Fibroblast of lung (primary cell): ENCODE measurements around the gene SLC1A7. TPM values are rescaled to one million over a fixed set of nuclear protein-coding genes. Genes with fewer than 3 reads are reported as not detected.

ENCODE experiments used
- DNase-seq, 2 donors: peaks; one replicate each; pipeline versions ENCODE4 v3.0.0 to v3.0.0-alpha.2; 2010; ENCODE audit warnings: low read depth in 2 of 2
- H2AFZ ChIP-seq: 2 replicates; pipeline ENCODE4 v1.5.1; 2012; ENCODE audit warnings: low read length, control low read depth, inconsistent platforms
- H3K27ac ChIP-seq: 2 replicates; pipeline ENCODE4 v1.5.1; 2011; ENCODE audit warnings: low read length, control low read depth; ENCODE audit not compliant: insufficient read depth
- H3K27me3 ChIP-seq: 2 replicates; pipeline ENCODE4 v1.5.1; 2011; ENCODE audit warnings: mild to moderate bottlenecking, low read length; ENCODE audit not compliant: control insufficient read depth, insufficient read depth
- H3K36me3 ChIP-seq: 2 replicates; pipeline ENCODE4 v1.5.1; 2011; ENCODE audit warnings: low read length; ENCODE audit not compliant: control insufficient read depth, insufficient read depth
- H3K4me1 ChIP-seq: 2 replicates; pipeline ENCODE4 v1.5.1; 2011; ENCODE audit warnings: low read length; ENCODE audit not compliant: control insufficient read depth, insufficient read depth; ENCODE audit errors: extremely low read depth
- H3K4me2 ChIP-seq: 2 replicates; pipeline ENCODE4 v1.5.1; 2011; ENCODE audit warnings: low read length, control low read depth; ENCODE audit not compliant: insufficient read depth; ENCODE audit errors: extremely low read depth
- H3K4me3 ChIP-seq, 4 experiments: fragments of 200-600 bp in 1 of 4; sonication (generic) in 1 of 4; replicated peaks in 1 of 4; 2 replicates each; pipeline ENCODE4 v1.5.1; 2011 to 2016; ENCODE audit warnings: low read length in 4 of 4, low read depth in 3 of 4, mild to moderate bottlenecking in 3 of 4, control low read depth in 2 of 4, inconsistent platforms in 1 of 4, mixed read lengths in 1 of 4; ENCODE audit not compliant: insufficient read depth in 1 of 4; ENCODE audit errors: control extremely low read depth in 1 of 4
- H3K79me2 ChIP-seq: 2 replicates; pipeline ENCODE4 v1.5.1; 2012; ENCODE audit warnings: mild to moderate bottlenecking, low read length, inconsistent platforms; ENCODE audit not compliant: control insufficient read depth, insufficient read depth
- H3K9ac ChIP-seq: 2 replicates; pipeline ENCODE4 v1.5.1; 2011; ENCODE audit warnings: mild to moderate bottlenecking, low read length, control low read depth; ENCODE audit not compliant: insufficient read depth
- H3K9me3 ChIP-seq: 2 replicates; pipeline ENCODE4 v1.5.1; 2012; ENCODE audit warnings: low read depth, low read length; ENCODE audit not compliant: control insufficient read depth, insufficient read depth
- H4K20me1 ChIP-seq: 2 replicates; pipeline ENCODE4 v1.5.1; 2011; ENCODE audit warnings: low read length; ENCODE audit not compliant: control insufficient read depth, insufficient read depth; ENCODE audit errors: extremely low read depth
- CTCF ChIP-seq, 2 donors: IDR thresholded peaks in 1 of 2; conservative IDR thresholded peaks in 1 of 2; 1 replicate in 1 of 2; 2 replicates in 1 of 2; pipeline ENCODE4 v1.5.1; 2011 to 2012; ENCODE audit warnings: low read length in 2 of 2, control low read depth in 1 of 2, inconsistent platforms in 1 of 2, low read depth in 1 of 2, mild to moderate bottlenecking in 1 of 2
- EZH2 ChIP-seq: IDR thresholded peaks from 2 replicates; pipeline ENCODE4 v1.5.1; 2012; ENCODE audit warnings: low read length, control low read depth, mild to moderate bottlenecking; ENCODE audit errors: missing control alignments
- polyA plus RNA-seq, 2 donors: library from polyadenylated mRNA; depleted of rRNA in 1 of 2; stranded (reverse) in 1 of 2; unstranded in 1 of 2; fragments of >200 nt; gene quantifications; 2 replicates each; pipeline ENCODE4 v1.2.1, GENCODE V29; 2011 to 2012; ENCODE audit warnings: missing spikeins in 1 of 2
- total RNA-seq: library from RNA; depleted of rRNA; stranded (reverse); fragments of >200 nt; gene quantifications from 2 replicates; pipeline ENCODE4 v1.2.1, GENCODE V29; 2014

The SLC1A7 gene
- total and polyA plus RNA-seq, 2 donors (not counting 1 experiment from before 2014, with no cell fraction given), result 0.15 to 0.33 TPM

GRCh38 chr1:53075206-53075605 lies 67.2 kb downstream of the SLC1A7 start:
- Histone ChIP-seq H3K36me3 (peaks cover 13% of the 10 kb centered on the region), H4K20me1 (no peaks in the 10 kb centered on the region), H3K9ac (no peak overlapping the region), H3K4me2 (no peak overlapping the region), H3K79me2 (no peaks in the 10 kb centered on the region), H3K4me3 (no peak overlapping the region), H3K9me3 (no peaks in the 10 kb centered on the region), H3K27me3 (no peaks in the 10 kb centered on the region), H3K27ac (no peak overlapping the region), H3K4me1 (no peaks in the 10 kb centered on the region), H2AFZ (no peak overlapping the region)
- TF ChIP-seq EZH2 (no peak), CTCF (conservative IDR thresholded peaks at IDR 0.05 in 1 of 2, IDR thresholded peaks at IDR 0.05 in 1 of 2; ENCODE audit: low read depth in 1 of 2, low read length in 2 of 2) (no peak)
- DNase-seq, result no peak

GRCh38 chr1:53074313-53075154 lies 67.9 kb downstream of the SLC1A7 start:
- Histone ChIP-seq H3K27ac (no peak overlapping the region), H3K4me3 (no peak overlapping the region), H3K9ac (no peak overlapping the region), H4K20me1 (no peaks in the 10 kb centered on the region), H3K9me3 (no peaks in the 10 kb centered on the region), H3K79me2 (no peaks in the 10 kb centered on the region), H2AFZ (no peak overlapping the region), H3K4me1 (no peaks in the 10 kb centered on the region), H3K4me2 (no peak overlapping the region), H3K27me3 (no peaks in the 10 kb centered on the region), H3K36me3 (peaks cover 13% of the 10 kb centered on the region)
- TF ChIP-seq EZH2 (no peak), CTCF (conservative IDR thresholded peaks at IDR 0.05 in 1 of 2, IDR thresholded peaks at IDR 0.05 in 1 of 2; ENCODE audit: low read depth in 1 of 2, low read length in 2 of 2) (no peak)
- DNase-seq, result no peak

- Histone ChIP-seq H2AFZ (no peak overlapping the region), H3K9ac (no peak overlapping the region)
Measured at GRCh38 chr1:53073868-53074311, 68.5 kb downstream of the SLC1A7 start.

More at GRCh38 chr1:53073868-53074311, 68.5 kb downstream of the SLC1A7 start:
- Histone ChIP-seq H3K4me1 (no peaks in the 10 kb centered on the region), H4K20me1 (no peaks in the 10 kb centered on the region), H3K36me3 (peaks cover 13% of the 10 kb centered on the region), H3K4me3 (no peak overlapping the region), H3K4me2 (no peak overlapping the region), H3K27ac (no peak overlapping the region), H3K9me3 (no peaks in the 10 kb centered on the region), H3K79me2 (no peaks in the 10 kb centered on the region), H3K27me3 (no peaks in the 10 kb centered on the region)
- TF ChIP-seq EZH2, result no peak
- DNase-seq, result peak in 1 of 2 donors; percentile 41
